GM12878 (cell line): ENCODE data around the gene DNMT3A. TPM values are rescaled to one million over a fixed set of nuclear protein-coding genes. Genes with fewer than 3 reads are reported as not detected.

Experiments used
- BMI1 ChIP-seq: fragments of 450-650 bp; IDR thresholded peaks from 2 replicates; pipeline ENCODE4 v1.6.1; 2016; ENCODE audit warnings: mild to moderate bottlenecking, moderate library complexity, borderline replicate concordance
- CEBPB ChIP-seq, 2 experiments: fragments of 150-350 bp in 1 of 2; IDR thresholded peaks; 2 replicates each; pipeline ENCODE4 v1.6.1; 2012 to 2014; ENCODE audit warnings: low read depth in 2 of 2, low read length in 2 of 2, borderline replicate concordance in 1 of 2, inconsistent platforms in 1 of 2
- EGR1 ChIP-seq, 2 experiments: IDR thresholded peaks; 1 replicate in 1 of 2; 2 replicates in 1 of 2; pipeline ENCODE4 v1.6.1; 2011 to 2012; ENCODE audit warnings: low read depth in 2 of 2, low read length in 2 of 2, borderline replicate concordance in 1 of 2, mild to moderate bottlenecking in 1 of 2, moderate library complexity in 1 of 2
- EP300 ChIP-seq, 2 experiments: fragments of 150-350 bp in 1 of 2; IDR thresholded peaks; 2 replicates each; pipeline ENCODE4 v1.6.1; 2011 to 2012; ENCODE audit warnings: low read depth in 2 of 2, low read length in 2 of 2, borderline replicate concordance in 1 of 2, improper control_type of control experiment in 1 of 2, inconsistent platforms in 1 of 2; ENCODE audit not compliant: control insufficient read depth in 1 of 2
- HDAC2 ChIP-seq: fragments of 200-600 bp; sonication (generic); IDR thresholded peaks from 2 replicates; pipeline ENCODE4 v1.6.1; 2017
- MEF2B ChIP-seq: fragments of 450-650 bp; IDR thresholded peaks from 2 replicates; pipeline ENCODE4 v1.6.1; 2018; ENCODE audit warnings: mild to moderate bottlenecking, moderate library complexity; ENCODE audit not compliant: partially characterized antibody, poor library complexity, severe bottlenecking
- MTA2 ChIP-seq: fragments of 450-650 bp; IDR thresholded peaks from 2 replicates; pipeline ENCODE4 v1.6.1; 2016; ENCODE audit warnings: low read depth, mild to moderate bottlenecking, moderate library complexity
- POU2F2 ChIP-seq: IDR thresholded peaks from 3 replicates; pipeline ENCODE4 v1.6.1; 2011; ENCODE audit warnings: low read depth, mild to moderate bottlenecking, low read length, borderline replicate concordance
- RELA ChIP-seq: fragments of 450-650 bp; IDR thresholded peaks from 2 replicates; pipeline ENCODE4 v1.8.0; 2014; ENCODE audit warnings: borderline replicate concordance; ENCODE audit not compliant: partially characterized antibody
- RFX5 ChIP-seq: IDR thresholded peaks from 2 replicates; pipeline ENCODE4 v1.6.1; 2011; ENCODE audit warnings: low read depth, low read length, improper control_type of control experiment
- STAT3 ChIP-seq: IDR thresholded peaks from 2 replicates; pipeline ENCODE4 v1.6.1; 2011; ENCODE audit warnings: low read depth, low read length, improper control_type of control experiment
- TCF12 ChIP-seq: IDR thresholded peaks from 2 replicates; pipeline ENCODE4 v1.6.1; 2011; ENCODE audit warnings: low read depth, mild to moderate bottlenecking, low read length
- polyA plus RNA-seq, 11 experiments: library from polyadenylated mRNA; depleted of rRNA in 4 of 11; unstranded in 6 of 11; stranded (reverse) in 5 of 11; fragments of >200 nt; fragmentation: Nextera tagmentation in 4 of 11; fragmentation: Illumina TruSeq in 1 of 11; extraction: Ambion mirVana in 4 of 11; extraction: Trizol in 1 of 11; gene quantifications; 1 replicate in 1 of 11; 2 replicates in 10 of 11; pipeline versions ENCODE4 v1.2.1 to v1.2.3, GENCODE V29; 2011 to 2016; ENCODE audit warnings: inconsistent platforms in 2 of 11, missing spikeins in 2 of 11, low read depth in 1 of 11
- total RNA-seq, 4 experiments: library from RNA; depleted of rRNA in 3 of 4; stranded (reverse); fragments of >200 nt in 3 of 4; fragmentation: Illumina TruSeq in 1 of 4; extraction: Trizol in 1 of 4; gene quantifications; 2 replicates each; pipeline versions ENCODE4 v1.2.1 to v1.2.3, GENCODE V29; 2013 to 2021
- TF ChIP-seq, protein P1 (sequence below): fragments of 450-650 bp; IDR thresholded peaks from 2 replicates; pipeline ENCODE4 v1.6.1; 2016; ENCODE audit warnings: mild to moderate bottlenecking
- TF ChIP-seq, protein P2 (sequence below): fragments of 450-650 bp; IDR thresholded peaks from 2 replicates; pipeline ENCODE4 v1.6.1; 2016; ENCODE audit warnings: mild to moderate bottlenecking

The DNMT3A gene
- total and polyA plus RNA-seq, 10 of the 15 experiments (the other 5 are each of a cell fraction or from before 2014, with no cell fraction given), result 7.4 to 51.6 (median 17.4) TPM

DNA sequence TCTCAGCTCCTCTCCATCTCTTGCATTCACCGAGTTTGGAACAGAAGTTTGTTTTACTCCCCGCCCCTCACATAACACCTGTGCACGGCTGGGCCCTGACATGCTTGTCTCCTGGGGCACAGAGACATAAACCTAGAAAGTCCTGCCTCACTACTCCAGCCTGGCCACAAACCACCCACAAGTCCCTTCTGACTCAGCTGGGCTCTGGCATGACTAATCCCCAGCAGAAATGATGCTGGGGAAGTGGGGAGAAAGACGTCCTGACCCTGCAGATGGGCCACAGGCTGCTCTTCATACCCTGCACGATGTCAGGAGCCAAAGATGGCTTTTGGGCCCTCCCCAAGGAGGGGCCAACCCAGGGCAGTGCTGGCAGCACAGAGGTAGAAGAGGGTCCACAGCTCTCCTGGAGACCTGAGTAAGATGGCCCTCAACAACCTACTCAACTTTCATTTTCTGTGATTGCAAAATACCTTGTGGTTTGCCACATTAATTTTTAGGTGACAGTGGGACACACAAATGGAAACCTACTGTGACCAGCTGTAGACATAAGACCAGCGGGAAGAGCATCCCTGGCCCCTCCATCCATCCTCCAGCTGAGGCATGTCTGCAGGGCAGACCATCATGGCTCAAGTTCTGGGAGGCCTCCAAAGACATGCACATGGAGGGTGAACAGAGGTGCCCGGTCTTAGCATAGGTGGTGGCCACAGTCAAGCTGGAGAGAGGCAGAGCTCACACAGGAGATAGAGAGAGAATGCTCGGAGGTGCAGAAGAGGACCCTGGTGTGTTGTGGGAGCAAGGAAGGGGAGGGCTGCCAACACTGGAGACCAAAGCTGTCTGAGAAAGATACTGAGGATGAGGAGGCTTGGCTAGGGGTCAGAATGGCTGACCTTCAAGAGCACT, 40.0 kb downstream of the DNMT3A start (continued):
- TF ChIP-seq, protein P1, sequence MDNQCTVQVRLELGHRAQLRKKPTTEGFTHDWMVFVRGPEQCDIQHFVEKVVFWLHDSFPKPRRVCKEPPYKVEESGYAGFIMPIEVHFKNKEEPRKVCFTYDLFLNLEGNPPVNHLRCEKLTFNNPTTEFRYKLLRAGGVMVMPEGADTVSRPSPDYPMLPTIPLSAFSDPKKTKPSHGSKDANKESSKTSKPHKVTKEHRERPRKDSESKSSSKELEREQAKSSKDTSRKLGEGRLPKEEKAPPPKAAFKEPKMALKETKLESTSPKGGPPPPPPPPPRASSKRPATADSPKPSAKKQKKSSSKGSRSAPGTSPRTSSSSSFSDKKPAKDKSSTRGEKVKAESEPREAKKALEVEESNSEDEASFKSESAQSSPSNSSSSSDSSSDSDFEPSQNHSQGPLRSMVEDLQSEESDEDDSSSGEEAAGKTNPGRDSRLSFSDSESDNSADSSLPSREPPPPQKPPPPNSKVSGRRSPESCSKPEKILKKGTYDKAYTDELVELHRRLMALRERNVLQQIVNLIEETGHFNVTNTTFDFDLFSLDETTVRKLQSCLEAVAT, result peak; percentile 95
- TF ChIP-seq BMI1 (peak; percentile 80), POU2F2 (peak; percentile 91), HDAC2 (no peak), EGR1 (IDR thresholded peaks at IDR 0.05; ENCODE audit: borderline replicate concordance in 1 of 2, low read depth in 2 of 2, low read length in 2 of 2) (peak in 1 of 2 experiments; percentile 59; a peak in 1 of 3 replicates), RELA (peak; percentile 58), MEF2B (peak; percentile 91), RFX5 (no peak), STAT3 (peak; percentile 84; the same call in 1 of the 2 replicates), CEBPB (IDR thresholded peaks at IDR 0.05; ENCODE audit: borderline replicate concordance in 1 of 2, low read depth in 2 of 2, low read length in 2 of 2) (peak in 1 of 2 experiments; percentile 52; a peak in 3 of 4 replicates), MTA2 (peak; percentile 94), EP300 (IDR thresholded peaks at IDR 0.05; ENCODE audit: borderline replicate concordance in 1 of 2, control insufficient read depth in 1 of 2, low read depth in 2 of 2, low read length in 2 of 2) (peak; percentile 89 to 92), TCF12 (peak; percentile 99)
- TF ChIP-seq, protein P2, sequence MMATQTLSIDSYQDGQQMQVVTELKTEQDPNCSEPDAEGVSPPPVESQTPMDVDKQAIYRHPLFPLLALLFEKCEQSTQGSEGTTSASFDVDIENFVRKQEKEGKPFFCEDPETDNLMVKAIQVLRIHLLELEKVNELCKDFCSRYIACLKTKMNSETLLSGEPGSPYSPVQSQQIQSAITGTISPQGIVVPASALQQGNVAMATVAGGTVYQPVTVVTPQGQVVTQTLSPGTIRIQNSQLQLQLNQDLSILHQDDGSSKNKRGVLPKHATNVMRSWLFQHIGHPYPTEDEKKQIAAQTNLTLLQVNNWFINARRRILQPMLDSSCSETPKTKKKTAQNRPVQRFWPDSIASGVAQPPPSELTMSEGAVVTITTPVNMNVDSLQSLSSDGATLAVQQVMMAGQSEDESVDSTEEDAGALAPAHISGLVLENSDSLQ, result peak; percentile 68
- TF ChIP-seq, all 136 proteins: peak for 65
